T-helper 2 cell treated with Interferon-gamma antibody and Interleukin-4, amounts not matched to agents 5 μg/mL and 100 μg/mL, for 36 hours (primary cell): ENCODE results near the gene TSC22D3.
A peak's percentile ranks its signal among the peaks of the same experiment; 100 is the strongest.

Source experiments
- DNase-seq: peaks from one replicate; pipeline ENCODE4 v3.0.0; 2021; ENCODE audit warnings: low spot score
- H3K27ac Mint-ChIP-seq: one replicate; pipeline ENCODE4 v1.8.0; 2021; ENCODE audit warnings: mild to moderate bottlenecking, mixed read lengths
- H3K27me3 Mint-ChIP-seq: one replicate; pipeline ENCODE4 v1.8.0; 2021; ENCODE audit warnings: low read depth, mixed read lengths
- H3K36me3 Mint-ChIP-seq: one replicate; pipeline ENCODE4 v1.8.0; 2021; ENCODE audit warnings: low read depth, mixed read lengths
- H3K4me1 Mint-ChIP-seq: one replicate; pipeline ENCODE4 v1.8.0; 2021; ENCODE audit warnings: low read depth, mixed read lengths
- H3K4me3 Mint-ChIP-seq: one replicate; pipeline ENCODE4 v1.8.0; 2022; ENCODE audit warnings: mild to moderate bottlenecking, moderate library complexity, mixed read lengths
- H3K9me3 Mint-ChIP-seq: one replicate; pipeline ENCODE4 v1.8.0; 2021; ENCODE audit warnings: mixed read lengths

The TSC22D3 gene

DNA sequence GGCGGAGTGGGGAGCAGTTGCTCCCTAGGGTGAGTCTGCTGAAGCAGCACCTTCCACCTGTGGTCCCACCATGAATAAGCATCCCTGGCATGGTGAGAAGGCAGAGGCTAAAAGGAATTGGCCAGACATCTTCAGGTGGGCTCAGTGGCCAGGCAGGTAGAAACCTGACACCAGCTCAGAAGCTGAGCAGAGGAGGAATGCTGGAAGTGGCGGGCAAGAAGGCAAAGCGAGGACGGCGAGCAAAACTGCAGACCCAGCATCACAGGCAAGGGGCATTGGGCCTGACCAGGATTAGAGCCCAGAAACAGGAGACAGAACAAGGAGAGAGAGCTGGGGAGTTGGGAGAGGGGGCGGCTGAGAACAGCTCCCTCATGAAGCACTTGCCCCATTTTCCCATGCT, 25.3 kb downstream of the TSC22D3 start:
- Mint-ChIP-seq H3K27me3 (no peaks in the 10 kb centered on the region), H3K27ac (no peak overlapping the region), H3K4me3 (no peak overlapping the region), H3K4me1 (peaks cover under 1% of the 10 kb centered on the region), H3K9me3 (no peaks in the 10 kb centered on the region), H3K36me3 (no peaks in the 10 kb centered on the region)
- DNase-seq, result no peak

DNA sequence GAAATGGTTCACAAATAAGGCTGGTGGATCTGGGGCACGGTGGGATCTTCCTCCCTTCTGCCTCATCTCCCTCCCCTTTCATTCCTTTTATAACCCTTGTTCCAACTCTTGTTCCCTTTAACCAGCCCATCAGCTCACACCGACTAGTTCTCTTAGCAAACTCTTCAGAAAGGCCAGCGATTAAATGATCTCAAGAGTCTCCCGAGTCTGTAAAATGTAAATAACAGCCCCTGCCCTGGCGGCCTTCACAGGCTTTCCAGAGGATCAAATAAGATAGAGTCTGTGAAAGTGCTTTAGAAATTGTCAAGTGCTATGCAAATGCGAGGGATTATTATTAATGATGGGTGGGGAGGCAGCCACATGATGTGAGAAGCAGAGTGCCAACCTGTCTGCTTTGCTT, 27.1 kb downstream of the TSC22D3 start:
- H3K36me3 Mint-ChIP-seq, result no peaks in the 10 kb centered on the region
- H3K4me1 Mint-ChIP-seq, result peaks cover 3% of the 10 kb centered on the region
- no peaks in the 10 kb centered on the region for H3K9me3 Mint-ChIP-seq
- no peak overlapping the region for H3K4me3 Mint-ChIP-seq
- DNase-seq, result no peak
- H3K27me3 Mint-ChIP-seq, result no peaks in the 10 kb centered on the region
- H3K27ac Mint-ChIP-seq, result no peak overlapping the region

DNA sequence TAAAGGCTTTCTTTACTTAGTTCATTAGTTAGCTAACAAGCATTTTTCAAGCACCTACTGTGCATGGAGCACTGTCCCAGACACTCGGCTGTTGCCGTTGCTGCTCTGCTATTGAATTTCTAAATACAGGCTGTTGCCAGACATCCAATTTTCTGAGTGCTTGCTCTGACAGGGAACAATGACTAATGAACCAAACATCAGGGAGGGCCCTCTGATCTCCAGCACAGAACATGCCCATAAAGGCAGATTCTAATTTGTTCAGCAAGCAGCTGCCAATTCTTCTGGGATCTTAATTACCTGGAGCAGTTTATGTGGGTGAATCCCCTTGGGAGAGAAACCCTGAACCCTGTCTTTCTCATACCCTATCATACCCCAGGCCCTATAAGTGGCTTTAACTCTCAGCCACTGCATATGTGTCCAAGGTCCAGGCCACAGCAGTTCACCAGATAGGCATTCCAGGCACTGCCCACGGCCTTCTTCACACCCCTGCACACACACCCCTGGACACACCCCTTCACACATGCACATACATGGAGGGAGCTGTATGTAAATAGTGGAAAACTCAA, 27.9 kb downstream of the TSC22D3 start:
- Mint-ChIP-seq H3K4me3 (no peak overlapping the region), H3K27ac (no peak overlapping the region), H3K36me3 (no peaks in the 10 kb centered on the region), H3K9me3 (no peaks in the 10 kb centered on the region), H3K27me3 (no peaks in the 10 kb centered on the region), H3K4me1 (peaks cover 3% of the 10 kb centered on the region)
- no peak for DNase-seq

DNA sequence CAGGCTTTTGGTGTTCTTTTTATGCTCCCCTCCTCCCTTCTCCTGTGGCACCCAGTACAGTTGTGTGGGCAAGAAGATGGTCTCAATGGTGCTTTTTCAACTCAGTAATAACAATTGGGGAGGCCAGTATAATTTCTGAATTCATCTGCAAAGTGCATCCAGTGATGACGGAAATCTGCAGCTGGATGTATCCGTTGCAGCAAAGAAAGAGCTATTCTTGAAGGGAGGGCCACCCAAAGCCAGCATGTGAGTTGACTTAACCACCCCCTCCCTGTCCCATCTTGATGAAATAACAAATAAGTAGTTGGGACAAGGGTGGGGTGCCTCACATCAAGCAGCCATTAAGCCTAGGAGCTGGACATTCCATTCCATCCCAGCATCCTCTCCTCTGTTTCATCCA, 30.7 kb downstream of the TSC22D3 start:
- DNase-seq, result no peak
- Mint-ChIP-seq H3K27me3 (peaks cover 2% of the 10 kb centered on the region), H3K36me3 (no peaks in the 10 kb centered on the region), H3K4me3 (no peak overlapping the region), H3K4me1 (peaks cover 17% of the 10 kb centered on the region), H3K27ac (no peak overlapping the region), H3K9me3 (no peaks in the 10 kb centered on the region)

DNA sequence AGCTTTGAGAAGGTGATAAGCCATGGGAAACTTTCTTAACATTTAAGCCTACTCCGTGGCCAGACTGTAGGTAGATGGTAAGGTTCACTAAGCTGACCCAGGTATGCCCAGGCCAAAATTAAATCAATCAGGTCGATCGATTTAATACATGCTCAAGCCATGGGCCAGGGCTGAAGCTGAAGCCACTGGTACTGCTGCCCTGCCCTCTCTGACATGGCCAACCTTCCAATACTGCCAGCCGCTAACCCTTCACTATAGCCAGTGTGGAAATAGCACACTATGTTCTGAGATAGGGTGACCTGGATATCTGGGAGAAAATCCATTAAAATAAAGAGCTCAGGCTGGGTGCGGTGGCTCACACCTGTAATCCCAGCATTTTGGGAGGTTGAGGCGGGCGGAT, 31.6 kb downstream of the TSC22D3 start:
- no peaks in the 10 kb centered on the region for H3K36me3 Mint-ChIP-seq
- H3K27ac Mint-ChIP-seq, result no peak overlapping the region
- peaks cover 2% of the 10 kb centered on the region for H3K27me3 Mint-ChIP-seq
- H3K4me1 Mint-ChIP-seq, result peaks cover 17% of the 10 kb centered on the region
- H3K9me3 Mint-ChIP-seq, result no peaks in the 10 kb centered on the region
- no peak overlapping the region for H3K4me3 Mint-ChIP-seq
- no peak for DNase-seq

DNA sequence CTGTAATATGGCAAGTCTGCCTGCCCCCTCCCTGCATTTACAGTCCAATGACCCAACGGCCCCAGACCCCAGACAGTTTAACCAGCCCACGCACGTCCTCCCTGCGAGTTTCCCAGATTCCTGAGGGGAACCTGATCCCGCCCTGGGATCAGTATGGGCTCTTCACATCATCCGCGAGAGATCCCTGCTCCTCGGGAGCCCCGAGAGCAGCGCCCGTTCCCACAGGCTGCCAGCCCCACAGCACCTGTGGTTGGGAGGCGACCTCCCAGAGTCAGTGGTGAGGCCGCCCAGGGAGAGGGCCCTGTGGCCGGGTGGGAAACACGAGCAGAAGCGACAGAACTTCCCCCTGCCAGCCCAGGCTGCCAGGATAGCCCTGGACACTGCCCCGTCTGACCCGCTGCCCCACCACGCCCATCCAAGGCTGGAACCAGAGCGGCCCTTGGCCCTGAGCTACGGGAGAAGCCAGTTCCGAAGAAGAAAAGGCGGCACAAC, 32.8 kb downstream of the TSC22D3 start:
- no peak for DNase-seq
- peaks cover 17% of the 10 kb centered on the region for H3K4me1 Mint-ChIP-seq

DNA sequence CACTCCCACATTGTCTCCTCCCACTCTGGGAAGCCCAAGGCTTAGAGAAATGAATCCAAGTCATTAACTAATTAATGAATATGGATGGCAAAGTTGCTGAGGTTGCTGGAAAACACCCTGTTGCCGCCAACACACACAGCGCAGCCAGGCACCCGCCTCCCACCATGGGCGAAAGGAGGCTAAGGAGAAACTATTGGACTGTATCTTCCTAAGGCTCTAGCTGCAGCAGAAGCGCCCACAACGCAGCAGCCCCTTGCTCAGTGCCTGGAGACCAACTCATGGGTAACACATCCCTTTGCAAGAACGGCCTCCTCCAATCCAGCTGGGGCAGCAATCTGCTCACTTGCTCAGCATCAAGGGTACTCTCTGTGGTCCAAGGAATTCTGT, 34.2 kb downstream of the TSC22D3 start:
- Mint-ChIP-seq H3K9me3 (no peaks in the 10 kb centered on the region), H3K27ac (peak overlapping the region; percentile 97), H3K4me1 (peaks cover 17% of the 10 kb centered on the region), H3K4me3 (peak overlapping the region; percentile 83), H3K27me3 (peaks cover 2% of the 10 kb centered on the region), H3K36me3 (no peaks in the 10 kb centered on the region)
- no peak for DNase-seq

More for the DNA sequence above, 32.8 kb downstream of the TSC22D3 start:
- Mint-ChIP-seq H3K27ac (peak overlapping the region; percentile 97), H3K9me3 (no peaks in the 10 kb centered on the region), H3K4me3 (peak overlapping the region; percentile 83), H3K36me3 (no peaks in the 10 kb centered on the region), H3K27me3 (peaks cover 2% of the 10 kb centered on the region)

DNA sequence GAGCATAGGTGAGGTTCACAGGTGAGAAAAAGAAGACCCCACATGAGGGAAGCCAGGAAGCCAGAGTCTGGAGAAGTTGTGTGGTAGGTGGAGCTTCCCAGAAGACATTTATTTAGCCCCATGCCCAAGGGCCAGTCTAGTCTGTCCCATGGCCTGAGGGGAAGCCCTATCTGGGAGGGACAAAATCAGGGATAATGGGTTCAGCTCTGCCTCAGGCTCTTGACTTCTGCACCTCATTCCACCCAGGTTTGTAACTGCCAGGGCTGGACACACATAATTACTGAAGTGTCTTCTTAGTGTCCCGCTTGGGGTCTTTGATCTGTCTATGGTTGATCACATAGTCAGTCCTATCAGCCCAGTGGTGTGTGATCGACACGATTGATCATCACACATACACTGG, 36.0 kb downstream of the TSC22D3 start:
- no peak overlapping the region for H3K4me3 Mint-ChIP-seq
- H3K4me1 Mint-ChIP-seq, result peaks cover 17% of the 10 kb centered on the region
- peaks cover 2% of the 10 kb centered on the region for H3K27me3 Mint-ChIP-seq
- DNase-seq, result no peak
- no peak overlapping the region for H3K27ac Mint-ChIP-seq
- no peaks in the 10 kb centered on the region for H3K9me3 Mint-ChIP-seq
- no peaks in the 10 kb centered on the region for H3K36me3 Mint-ChIP-seq

DNA sequence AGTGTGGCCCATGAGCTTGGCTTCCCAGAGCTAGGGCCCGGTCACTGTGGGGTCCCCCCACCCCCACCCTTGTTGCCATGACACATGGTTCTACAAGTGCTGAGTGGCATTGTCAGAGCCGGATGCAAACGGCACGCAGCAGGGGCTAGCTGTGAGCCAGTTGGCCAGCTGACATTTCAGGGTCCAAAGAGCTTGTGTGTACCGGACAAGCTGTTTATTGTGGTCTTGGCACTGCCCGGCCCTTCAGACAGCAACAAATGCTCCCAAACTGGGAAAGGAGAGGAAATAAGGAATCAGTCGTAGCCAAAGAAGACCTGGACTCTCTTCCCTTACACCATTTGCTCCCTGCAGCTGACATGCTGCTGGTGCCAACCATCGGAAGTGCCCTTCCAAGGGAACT, 36.8 kb downstream of the TSC22D3 start:
- DNase-seq, result no peak
- Mint-ChIP-seq H3K27ac (no peak overlapping the region), H3K27me3 (peaks cover 2% of the 10 kb centered on the region), H3K36me3 (no peaks in the 10 kb centered on the region), H3K9me3 (no peaks in the 10 kb centered on the region), H3K4me3 (no peak overlapping the region), H3K4me1 (peaks cover 15% of the 10 kb centered on the region)

DNA sequence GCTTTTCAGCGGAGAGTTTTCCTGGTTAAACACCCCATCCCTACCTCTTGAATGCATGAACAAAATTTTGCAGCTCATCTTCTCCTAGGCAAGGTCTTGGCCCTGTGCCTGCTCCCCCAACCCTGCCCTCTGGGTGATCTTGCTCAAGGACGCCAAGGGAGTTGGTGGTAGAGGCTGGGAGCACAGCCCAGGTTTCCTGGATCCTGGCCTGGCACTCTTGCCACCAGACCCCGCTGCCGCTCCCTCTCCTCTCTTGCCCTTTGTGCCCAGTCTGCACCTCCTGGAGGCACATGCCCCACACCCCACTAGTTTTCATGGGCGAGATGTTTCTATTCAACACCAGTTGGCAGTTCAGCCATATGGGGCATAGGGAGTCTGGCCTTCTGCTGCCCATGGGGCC, 37.3 kb downstream of the TSC22D3 start:
- Mint-ChIP-seq H3K9me3 (no peaks in the 10 kb centered on the region), H3K4me3 (no peak overlapping the region), H3K27me3 (peaks cover 2% of the 10 kb centered on the region), H3K27ac (no peak overlapping the region), H3K4me1 (peaks cover 15% of the 10 kb centered on the region), H3K36me3 (no peaks in the 10 kb centered on the region)
- DNase-seq, result no peak

DNA sequence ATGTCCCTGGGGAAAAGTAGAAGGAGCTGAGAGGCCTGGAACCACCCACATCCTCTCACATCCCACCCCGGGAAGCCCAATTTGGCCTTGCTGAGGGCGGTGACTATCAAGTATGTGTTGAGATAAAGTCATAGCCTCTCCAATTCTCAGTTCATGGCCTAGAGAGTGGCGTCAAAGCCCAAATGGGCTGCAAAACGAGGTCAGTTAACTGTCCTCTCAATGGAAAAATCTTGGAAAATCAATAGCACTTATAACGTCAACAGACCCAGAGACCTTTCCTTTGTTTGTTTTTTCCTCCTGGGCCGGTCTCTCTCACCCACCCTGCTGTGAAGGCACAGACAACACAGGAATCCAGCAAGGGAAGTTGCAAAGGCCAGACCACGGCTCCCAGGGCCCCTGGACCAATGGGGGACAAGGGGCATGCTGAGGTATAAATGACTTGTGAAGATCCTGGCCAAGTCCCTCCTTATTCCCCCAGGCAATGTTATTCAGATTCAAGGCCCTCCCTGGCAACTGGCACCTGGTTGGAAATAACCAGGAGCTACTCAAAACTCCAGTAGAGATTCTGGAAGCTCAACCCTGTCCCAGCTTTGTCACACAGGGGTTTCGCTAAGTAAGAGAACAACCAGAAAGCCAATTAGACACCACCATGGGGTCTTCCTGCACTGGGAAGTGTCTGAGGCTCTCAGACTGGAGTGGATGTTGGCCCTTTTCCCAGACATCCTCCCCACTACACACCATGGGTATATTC, 38.6 kb downstream of the TSC22D3 start:
- Mint-ChIP-seq H3K9me3 (no peaks in the 10 kb centered on the region), H3K27me3 (peaks cover under 1% of the 10 kb centered on the region), H3K4me1 (peaks cover 8% of the 10 kb centered on the region), H3K36me3 (no peaks in the 10 kb centered on the region), H3K4me3 (no peak overlapping the region), H3K27ac (no peak overlapping the region)
- no peak for DNase-seq

DNA sequence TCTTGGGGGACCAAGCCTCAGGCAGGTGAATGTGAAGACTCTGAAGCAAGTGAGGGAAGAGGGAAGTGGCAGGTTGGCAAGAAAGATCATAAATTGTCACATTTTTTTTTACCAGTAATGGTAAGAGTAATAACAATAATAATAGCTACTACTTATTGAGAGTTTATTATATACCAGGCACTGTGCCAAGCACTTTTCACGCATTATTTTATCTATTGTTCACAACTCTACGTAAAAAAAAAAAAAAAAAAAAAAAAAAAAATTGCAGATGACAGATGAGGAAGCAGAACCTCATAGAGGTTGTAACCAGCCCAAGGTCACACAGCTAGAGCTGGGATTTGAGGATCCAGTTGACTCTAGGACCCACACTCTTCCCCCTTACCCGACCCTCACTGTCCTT, 40.9 kb downstream of the TSC22D3 start:
- Mint-ChIP-seq H3K9me3 (no peaks in the 10 kb centered on the region), H3K4me1 (no peaks in the 10 kb centered on the region), H3K27me3 (no peaks in the 10 kb centered on the region), H3K4me3 (no peak overlapping the region), H3K36me3 (no peaks in the 10 kb centered on the region), H3K27ac (no peak overlapping the region)
- DNase-seq, result no peak

DNA sequence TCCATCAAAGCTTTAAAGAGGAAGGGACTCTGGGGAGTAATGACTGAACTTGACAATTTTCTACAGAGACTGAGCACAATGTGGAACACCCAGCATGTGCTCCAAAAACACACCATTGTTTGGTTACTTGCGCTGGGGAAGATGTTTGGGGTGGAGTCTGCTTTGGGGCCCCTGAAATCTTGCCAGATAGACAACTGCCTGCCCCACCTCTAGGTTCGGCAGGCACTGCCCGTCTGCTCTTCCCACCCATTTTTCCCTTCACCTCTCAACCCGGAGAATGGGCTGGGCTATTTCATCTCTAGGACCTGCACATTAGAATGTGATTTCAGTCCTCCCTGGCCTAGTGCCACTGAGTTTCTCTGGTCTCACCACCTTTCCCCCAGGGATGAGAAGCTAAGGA, 41.9 kb downstream of the TSC22D3 start:
- H3K4me3 Mint-ChIP-seq, result no peak overlapping the region
- no peaks in the 10 kb centered on the region for H3K27me3 Mint-ChIP-seq
- no peak for DNase-seq
- H3K36me3 Mint-ChIP-seq, result no peaks in the 10 kb centered on the region
- no peaks in the 10 kb centered on the region for H3K4me1 Mint-ChIP-seq
- no peaks in the 10 kb centered on the region for H3K9me3 Mint-ChIP-seq
- H3K27ac Mint-ChIP-seq, result no peak overlapping the region

DNA sequence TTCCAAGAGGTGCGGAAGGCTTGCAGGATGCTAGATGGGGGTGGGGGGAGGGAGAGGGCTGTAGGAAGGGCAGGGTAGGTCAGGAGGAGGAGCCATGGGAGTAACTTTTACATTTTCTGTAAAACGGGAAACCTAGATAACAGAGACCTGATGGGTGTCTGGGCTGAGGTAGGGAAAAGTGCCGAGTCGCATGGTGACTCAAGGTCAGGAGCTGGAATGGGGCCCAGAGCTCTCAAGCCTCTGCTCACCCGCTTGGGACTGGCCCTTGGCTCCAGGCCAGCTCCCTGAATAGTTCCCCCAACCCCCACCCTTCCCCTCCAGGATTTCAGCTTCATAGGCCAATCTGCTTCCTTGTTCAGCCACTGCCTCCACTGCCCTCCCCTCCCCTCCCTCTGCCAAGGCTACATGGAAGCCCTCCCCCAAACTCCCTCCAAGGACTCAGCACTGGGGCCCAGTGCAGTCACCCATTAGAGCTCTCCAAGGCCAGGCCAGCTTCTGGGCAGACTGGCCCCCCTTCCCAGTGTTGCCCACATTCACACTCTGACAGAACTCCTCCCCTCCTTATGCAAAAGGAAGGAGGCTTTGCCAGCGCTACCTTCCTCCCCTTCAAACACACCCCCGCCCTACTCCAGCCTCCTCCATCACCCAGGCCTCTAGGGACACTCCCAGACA, 43.6 kb downstream of the TSC22D3 start:
- DNase-seq, result no peak

More for the DNA sequence above, 43.6 kb downstream of the TSC22D3 start:
- Mint-ChIP-seq H3K36me3 (no peaks in the 10 kb centered on the region), H3K9me3 (no peaks in the 10 kb centered on the region), H3K27me3 (no peaks in the 10 kb centered on the region), H3K4me3 (no peak overlapping the region), H3K4me1 (no peaks in the 10 kb centered on the region), H3K27ac (no peak overlapping the region)
